C4-2B (cell line): ENCODE data around the gene HTT.

Experiments used
- ZFX ChIP-seq: fragments of 450-650 bp; IDR thresholded peaks from 2 replicates; pipeline ENCODE4 v1.6.1; 2017
- TF ChIP-seq, protein P1 (sequence below): fragments of 450-650 bp; conservative IDR thresholded peaks from 2 replicates; pipeline ENCODE4 v1.5.1; 2017; ENCODE audit warnings: mild to moderate bottlenecking

- TF ChIP-seq, protein P1, sequence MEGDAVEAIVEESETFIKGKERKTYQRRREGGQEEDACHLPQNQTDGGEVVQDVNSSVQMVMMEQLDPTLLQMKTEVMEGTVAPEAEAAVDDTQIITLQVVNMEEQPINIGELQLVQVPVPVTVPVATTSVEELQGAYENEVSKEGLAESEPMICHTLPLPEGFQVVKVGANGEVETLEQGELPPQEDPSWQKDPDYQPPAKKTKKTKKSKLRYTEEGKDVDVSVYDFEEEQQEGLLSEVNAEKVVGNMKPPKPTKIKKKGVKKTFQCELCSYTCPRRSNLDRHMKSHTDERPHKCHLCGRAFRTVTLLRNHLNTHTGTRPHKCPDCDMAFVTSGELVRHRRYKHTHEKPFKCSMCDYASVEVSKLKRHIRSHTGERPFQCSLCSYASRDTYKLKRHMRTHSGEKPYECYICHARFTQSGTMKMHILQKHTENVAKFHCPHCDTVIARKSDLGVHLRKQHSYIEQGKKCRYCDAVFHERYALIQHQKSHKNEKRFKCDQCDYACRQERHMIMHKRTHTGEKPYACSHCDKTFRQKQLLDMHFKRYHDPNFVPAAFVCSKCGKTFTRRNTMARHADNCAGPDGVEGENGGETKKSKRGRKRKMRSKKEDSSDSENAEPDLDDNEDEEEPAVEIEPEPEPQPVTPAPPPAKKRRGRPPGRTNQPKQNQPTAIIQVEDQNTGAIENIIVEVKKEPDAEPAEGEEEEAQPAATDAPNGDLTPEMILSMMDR, result no peak
- TF ChIP-seq ZFX, result no peak
These were observed 217.0 kb downstream of the HTT start for GRCh38 chr4:3291411-3291968.
